Fibroblast of the conjunctiva (primary cell): ENCODE data around the gene MSRB1.
A peak's percentile ranks its signal among the peaks of the same experiment; 100 is the strongest.
"Not testable (repeated sequence)": the region's sequence is repeated elsewhere in the genome, so short reads cannot be mapped to it uniquely, and the experiment has no call there.

ENCODE experiments used
- DNase-seq: peaks from one replicate; pipeline ENCODE4 v3.0.0-alpha.2; 2010; ENCODE audit warnings: low read depth

MSRB1 gene

GRCh38 chr16:1915732-1916639, 27.0 kb downstream of the MSRB1 start:
- DNase-seq = no peak

DNA sequence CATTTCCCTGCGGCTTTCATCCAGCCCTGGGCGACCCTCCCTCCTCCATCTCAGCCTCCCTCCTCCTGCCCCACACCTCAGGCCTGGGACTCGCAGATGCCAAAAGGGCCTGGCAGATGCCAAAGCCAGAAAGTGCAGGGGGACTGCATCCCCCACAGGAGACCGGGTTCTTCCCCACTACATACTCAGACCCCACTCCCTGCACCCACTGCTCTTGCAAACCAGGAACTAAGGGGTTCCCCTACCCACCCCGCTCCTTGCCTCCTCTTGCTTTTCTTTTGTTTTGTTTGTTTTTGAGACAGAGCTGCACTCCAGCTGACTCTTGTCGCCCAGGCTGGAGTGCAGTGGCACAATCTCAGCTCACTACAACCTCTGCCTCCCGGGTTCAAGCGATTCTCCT, 28.0 kb downstream of the MSRB1 start:
- DNase-seq = no peak

DNA sequence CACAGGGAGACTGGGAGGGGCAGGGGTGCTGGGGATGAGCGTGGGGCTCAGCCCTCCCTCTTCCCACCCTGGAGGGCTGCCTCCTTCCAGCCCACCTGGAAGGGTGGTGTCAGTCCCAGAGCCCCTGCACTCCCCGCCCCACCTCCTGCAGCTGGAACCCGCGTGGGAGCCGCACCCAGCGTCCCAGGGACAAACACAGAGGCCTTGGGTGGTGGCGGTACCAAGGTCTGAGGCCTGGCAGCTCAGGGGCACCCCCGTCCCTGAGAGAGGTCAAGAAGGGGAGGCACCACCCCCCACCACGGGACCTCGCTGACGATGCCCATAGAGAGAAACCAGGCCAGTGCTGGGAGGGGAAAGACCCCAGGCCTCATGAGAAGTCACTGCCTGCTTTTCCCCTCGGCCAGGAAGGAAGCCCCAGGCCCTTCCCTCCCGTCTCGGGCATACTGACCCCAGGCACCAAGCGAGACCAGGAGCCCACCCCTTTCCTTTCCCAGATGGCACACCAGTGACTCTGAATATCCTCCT, 28.9 kb downstream of the MSRB1 start:
- DNase-seq = no peak

- no peak for DNase-seq
Measured at GRCh38 chr16:1913327-1914083, 29.5 kb downstream of the MSRB1 start.

- no peak for DNase-seq
Measured at GRCh38 chr16:1912215-1912543, 30.8 kb downstream of the MSRB1 start.

GRCh38 chr16:1911467-1912214, 31.4 kb downstream of the MSRB1 start:
- DNase-seq = no peak

- peak; percentile 26 for DNase-seq
Measured at GRCh38 chr16:1909561-1910231, 33.3 kb downstream of the MSRB1 start.

DNA sequence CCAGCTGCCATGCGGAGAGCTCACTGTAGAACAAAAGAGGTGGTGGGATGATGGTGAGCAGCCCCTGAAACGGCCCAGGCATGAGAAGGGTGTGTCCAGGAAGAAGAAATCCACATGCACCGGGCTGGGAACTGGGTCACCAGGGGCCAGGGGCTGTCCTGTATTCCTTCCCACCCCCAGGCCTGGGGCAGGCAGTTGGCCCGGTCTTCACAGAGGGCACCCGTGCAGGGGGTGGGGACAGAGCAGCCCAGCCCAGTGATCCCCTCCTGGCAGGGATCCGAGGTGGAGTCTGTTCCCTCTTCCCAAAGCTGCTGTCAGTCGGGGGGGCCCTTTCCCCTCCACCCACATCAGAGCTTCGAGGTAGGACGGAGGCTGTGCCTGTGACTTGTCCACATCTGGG, 34.0 kb downstream of the MSRB1 start:
- DNase-seq = no peak

DNA sequence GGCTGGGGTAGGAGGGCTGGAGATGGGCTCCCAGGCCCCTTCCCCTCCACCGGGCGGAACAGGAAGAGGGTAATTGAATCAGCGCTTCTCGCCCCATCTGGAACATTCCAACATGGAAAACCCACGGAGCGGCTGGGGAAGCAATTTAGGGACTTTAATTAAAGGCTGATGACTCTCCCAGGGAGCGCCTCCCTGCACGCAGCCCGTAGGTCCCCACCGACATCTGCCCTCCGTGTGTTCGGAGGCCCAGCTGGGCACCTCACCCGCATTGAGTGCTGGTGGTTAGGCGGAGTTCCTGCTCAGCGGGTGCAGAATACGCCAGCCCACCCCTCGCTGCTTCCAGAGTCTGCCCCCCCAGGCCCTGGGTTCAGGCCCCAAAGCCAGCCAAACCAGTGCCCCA, 34.8 kb downstream of the MSRB1 start:
- no peak for DNase-seq

- no peak for DNase-seq
Measured at GRCh38 chr16:1907226-1907860, 35.7 kb downstream of the MSRB1 start.

GRCh38 chr16:1906846-1907165, 36.2 kb downstream of the MSRB1 start:
- DNase-seq = no peak

GRCh38 chr16:1906055-1906845, 36.7 kb downstream of the MSRB1 start:
- no peak for DNase-seq

GRCh38 chr16:1903845-1904840, 38.9 kb downstream of the MSRB1 start:
- no peak for DNase-seq

DNA sequence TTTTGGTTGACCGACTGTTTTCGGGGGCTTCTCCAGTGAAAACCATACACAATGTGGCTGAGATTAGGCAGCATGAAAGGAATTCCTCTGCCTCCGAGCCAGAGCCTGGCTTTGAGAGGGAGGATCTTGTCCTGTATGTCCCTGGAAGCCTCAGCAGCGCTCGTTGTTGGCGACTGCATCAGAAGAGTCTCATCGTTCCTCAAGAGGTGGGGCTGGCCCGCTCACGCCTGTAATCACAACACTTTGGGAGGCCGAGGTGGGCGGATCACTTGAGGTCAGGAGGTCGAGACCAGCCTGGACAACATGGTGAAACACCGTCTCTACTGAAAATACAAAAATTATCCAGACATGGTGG, 39.8 kb downstream of the MSRB1 start:
- DNase-seq = no peak

DNA sequence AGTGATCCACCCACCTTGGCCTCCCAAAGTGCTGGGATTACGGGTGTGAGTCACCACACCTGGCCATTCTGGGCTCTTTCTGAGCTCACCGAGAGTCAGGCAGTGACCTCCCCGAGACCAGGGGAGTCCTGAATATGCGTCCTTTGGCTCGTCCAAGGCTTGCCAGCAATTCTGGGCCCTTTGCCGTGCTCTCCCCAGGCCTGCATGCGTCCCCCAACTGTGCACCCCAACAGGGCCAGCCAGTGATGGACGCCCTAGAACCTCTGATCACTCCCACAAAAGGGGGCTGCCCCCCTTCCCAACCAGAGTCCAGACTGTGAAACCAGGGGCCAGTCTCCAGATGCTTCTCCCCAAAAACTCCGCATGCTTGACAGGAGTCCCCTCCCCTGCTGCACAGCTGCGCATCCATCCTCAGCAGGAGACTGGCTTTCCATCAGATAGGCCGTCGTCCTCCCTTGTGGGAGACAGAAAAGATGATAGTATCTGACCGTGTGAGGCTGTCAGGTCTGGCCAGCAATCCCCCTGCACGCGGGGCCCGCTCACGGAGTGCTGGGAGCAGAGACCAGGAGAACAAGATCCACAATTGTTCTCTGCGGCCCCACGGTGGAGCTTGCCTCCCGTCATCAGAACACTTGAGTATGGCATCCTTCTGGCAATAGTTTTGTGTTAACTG, 40.3 kb downstream of the MSRB1 start:
- DNase-seq = no peak

DNA sequence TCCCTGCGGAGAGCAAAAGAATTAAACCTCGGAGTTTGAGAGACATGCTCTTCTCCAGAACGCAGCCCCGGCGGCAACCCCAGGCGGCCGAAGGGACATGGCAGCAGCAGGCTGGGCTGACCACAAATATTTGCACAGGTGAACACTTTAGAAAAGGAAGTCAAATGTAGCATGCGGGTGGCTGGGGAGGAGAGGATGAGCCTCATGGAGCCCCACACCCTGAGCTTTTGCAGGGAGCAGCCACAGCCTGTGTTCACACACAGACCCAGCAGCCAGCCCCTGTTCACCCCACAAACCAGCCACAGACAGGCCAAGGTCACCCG, 42.6 kb downstream of the MSRB1 start:
- no peak for DNase-seq

GRCh38 chr16:1899641-1900451, 43.2 kb downstream of the MSRB1 start:
- no peak for DNase-seq

DNA sequence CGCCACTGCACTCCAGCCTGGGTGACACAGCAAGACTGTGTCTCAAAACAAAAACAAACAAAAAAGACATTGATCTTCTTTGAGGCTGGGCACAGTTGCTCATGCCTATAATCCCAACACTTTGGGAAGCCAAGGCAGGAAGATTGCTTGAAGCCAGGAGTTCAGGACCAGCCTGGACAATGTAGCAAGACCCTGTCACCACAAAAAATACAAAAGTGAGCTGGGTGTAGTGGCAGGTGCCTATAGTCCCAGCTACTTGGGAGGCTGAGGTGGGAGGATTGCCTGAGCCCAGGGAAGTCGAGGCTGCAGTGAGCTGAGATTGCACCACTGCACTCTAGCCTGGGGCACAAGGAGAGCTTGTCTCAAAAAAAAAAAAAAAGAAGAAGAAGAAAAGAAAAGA, 45.3 kb downstream of the MSRB1 start:
- DNase-seq = not testable (repeated sequence)
